ENCODE data around the gene HAUS5.

DNA sequence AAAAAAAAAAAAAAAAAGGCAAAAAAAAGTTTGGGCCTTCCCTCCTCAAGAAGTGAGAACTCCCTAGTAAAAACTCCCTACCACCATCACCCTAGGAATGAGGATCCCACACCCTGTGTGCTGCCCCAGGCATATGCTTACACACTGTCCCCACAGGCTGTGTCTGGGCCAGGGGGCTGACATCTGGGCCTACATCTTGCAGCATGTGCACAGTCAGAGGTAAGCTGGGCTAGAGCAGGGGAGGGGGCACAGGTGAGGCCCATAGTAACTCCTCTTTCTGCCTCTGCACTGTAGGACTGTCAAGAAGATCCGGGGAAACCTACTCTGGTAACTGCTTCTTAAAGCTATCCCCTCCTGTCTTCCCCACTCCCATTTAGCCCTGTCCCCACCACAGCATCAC is 1.0 kb downstream of the HAUS5 start:
- TF ChIP-seq, protein P1, sequence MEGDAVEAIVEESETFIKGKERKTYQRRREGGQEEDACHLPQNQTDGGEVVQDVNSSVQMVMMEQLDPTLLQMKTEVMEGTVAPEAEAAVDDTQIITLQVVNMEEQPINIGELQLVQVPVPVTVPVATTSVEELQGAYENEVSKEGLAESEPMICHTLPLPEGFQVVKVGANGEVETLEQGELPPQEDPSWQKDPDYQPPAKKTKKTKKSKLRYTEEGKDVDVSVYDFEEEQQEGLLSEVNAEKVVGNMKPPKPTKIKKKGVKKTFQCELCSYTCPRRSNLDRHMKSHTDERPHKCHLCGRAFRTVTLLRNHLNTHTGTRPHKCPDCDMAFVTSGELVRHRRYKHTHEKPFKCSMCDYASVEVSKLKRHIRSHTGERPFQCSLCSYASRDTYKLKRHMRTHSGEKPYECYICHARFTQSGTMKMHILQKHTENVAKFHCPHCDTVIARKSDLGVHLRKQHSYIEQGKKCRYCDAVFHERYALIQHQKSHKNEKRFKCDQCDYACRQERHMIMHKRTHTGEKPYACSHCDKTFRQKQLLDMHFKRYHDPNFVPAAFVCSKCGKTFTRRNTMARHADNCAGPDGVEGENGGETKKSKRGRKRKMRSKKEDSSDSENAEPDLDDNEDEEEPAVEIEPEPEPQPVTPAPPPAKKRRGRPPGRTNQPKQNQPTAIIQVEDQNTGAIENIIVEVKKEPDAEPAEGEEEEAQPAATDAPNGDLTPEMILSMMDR (IDR thresholded peaks at IDR 0.05; ENCODE audit: low read depth, low read length): no peak
- no peak for TF ChIP-seq EZH2phosphoT487 (IDR thresholded peaks at IDR 0.05; ENCODE audit: low read depth)

Measured in OCI-LY3 (cell line).